HepG2 (cell line): ENCODE data around the gene AGK. TPM values are rescaled to one million over a fixed set of nuclear protein-coding genes. Genes with fewer than 3 reads are reported as not detected.

Experiments
- ATAC-seq: fragments of 200-7000 bp; cut with Tn5 transposase; 3 replicates; pipeline ENCODE4 v1.9.1; 2020; ENCODE audit warnings: mild to moderate bottlenecking, moderate library complexity
- BruUV-seq: library from RNA; stranded (reverse); fragments of 400-500 nt; replicated peaks from 2 replicates; lab custom pipeline; 2021; lab: Mats Ljungman, UMichigan
- CTCF ChIA-PET: fragments of 300-600 bp; formaldehyde crosslinking; extraction: SDS; loops from one replicate; lab custom pipeline; 2021; ENCODE audit warnings: low total read pairs, inconsistent platforms, low intra/inter-chr PET ratio; lab: Yijun Ruan, JAX
- POLR2A ChIA-PET: fragments of 350-600 bp; sonication (Branson Sonifier 250); formaldehyde crosslinking; loops from one replicate; lab custom pipeline; 2020; ENCODE audit warnings: antibody characterized with exemption, inconsistent platforms; lab: Yijun Ruan, JAX
- DNase-seq: peaks from one replicate; pipeline ENCODE4 v3.0.0-alpha.2; 2015; ENCODE audit warnings: low spot score
- FAIRE-seq: peaks from 3 replicates; lab custom pipeline; 2011; peaks lifted over from hg19 to GRCh38; lab: Jason Lieb, UNC
- H2AFZ ChIP-seq: one replicate; pipeline ENCODE4 v1.6.1; 2011; ENCODE audit warnings: low read length, inconsistent platforms
- H3K27ac ChIP-seq: fragments of 300-600 bp; 3 replicates; pipeline ENCODE4 v1.8.0; 2011; ENCODE audit warnings: mixed run types, mild to moderate bottlenecking, mixed read lengths, low read length, inconsistent platforms; ENCODE audit not compliant: insufficient read depth; ENCODE audit errors: extremely low read length
- H3K27me3 ChIP-seq, 2 experiments: fragments of 200-600 bp in 1 of 2; 2 replicates in 1 of 2; 3 replicates in 1 of 2; pipeline versions ENCODE4 v1.6.0 to v1.8.0; 2011; ENCODE audit warnings: low read length in 2 of 2, mild to moderate bottlenecking in 2 of 2, moderate library complexity in 2 of 2, inconsistent platforms in 1 of 2; ENCODE audit not compliant: insufficient read depth in 2 of 2, control insufficient read depth in 1 of 2
- H3K36me3 ChIP-seq, 2 experiments: fragments of 200-600 bp in 1 of 2; replicated peaks in 1 of 2; 2 replicates in 1 of 2; 3 replicates in 1 of 2; pipeline versions ENCODE4 v1.5.1 to v1.8.0; 2011; ENCODE audit warnings: low read length in 2 of 2, inconsistent platforms in 1 of 2; ENCODE audit not compliant: insufficient read depth in 2 of 2, control insufficient read depth in 1 of 2
- H3K4me1 ChIP-seq: 2 replicates; pipeline ENCODE4 v1.5.1; 2012; ENCODE audit warnings: low read length, inconsistent platforms; ENCODE audit not compliant: insufficient read depth
- H3K4me2 ChIP-seq: 2 replicates; pipeline ENCODE4 v1.6.0; 2011; ENCODE audit warnings: low read depth, low read length, inconsistent platforms
- H3K4me3 ChIP-seq, 3 experiments: fragments of 200-600 bp in 1 of 3; sonication (generic), shearing (Covaris generic) in 1 of 3; replicated peaks in 1 of 3; 2 replicates each; pipeline ENCODE4 v1.5.1; 2011 to 2016; ENCODE audit warnings: low read length in 3 of 3, inconsistent platforms in 2 of 3, low read depth in 2 of 3, mild to moderate bottlenecking in 2 of 3, control low read depth in 1 of 3, mixed read lengths in 1 of 3; ENCODE audit not compliant: insufficient read depth in 1 of 3
- H3K79me2 ChIP-seq: one replicate; pipeline ENCODE4 v1.6.1; 2011; ENCODE audit warnings: low read length, inconsistent platforms; ENCODE audit not compliant: insufficient read depth
- H3K9ac ChIP-seq: 2 replicates; pipeline ENCODE4 v1.6.0; 2011; ENCODE audit warnings: mild to moderate bottlenecking, low read depth, low read length, inconsistent platforms; ENCODE audit not compliant: insufficient read depth
- H3K9me3 ChIP-seq: 2 replicates; pipeline ENCODE4 v1.5.1; 2012; ENCODE audit warnings: mild to moderate bottlenecking, low read length
- H4K20me1 ChIP-seq: 2 replicates; pipeline ENCODE4 v1.6.0; 2011; ENCODE audit warnings: inconsistent platforms, mild to moderate bottlenecking, low read length, moderate library complexity; ENCODE audit not compliant: insufficient read depth
- BCL6 ChIP-seq: IDR thresholded peaks from 2 replicates; pipeline ENCODE4 v1.6.1; 2016; ENCODE audit warnings: missing genetic modification reagents, missing compliant biosample characterization
- KDM5B ChIP-seq: sonication (generic); formaldehyde crosslinking; IDR thresholded peaks from 2 replicates; pipeline ENCODE4 v1.4.0; 2020; ENCODE audit warnings: missing genetic modification reagents, mild to moderate bottlenecking, borderline replicate concordance
- KLF11 ChIP-seq: IDR thresholded peaks from 2 replicates; pipeline ENCODE4 v1.6.1; 2016; ENCODE audit warnings: missing compliant biosample characterization
- MAFF ChIP-seq: IDR thresholded peaks from 2 replicates; pipeline ENCODE4 v1.6.1; 2011; ENCODE audit warnings: low read depth, low read length, improper control_type of control experiment
- MAFK ChIP-seq, 2 experiments: IDR thresholded peaks in 1 of 2; conservative IDR thresholded peaks in 1 of 2; 2 replicates each; pipeline ENCODE4 v1.6.1; 2011; ENCODE audit warnings: improper control_type of control experiment in 2 of 2, low read length in 2 of 2
- PCBP2 ChIP-seq: fragments of 200-400 bp; formaldehyde crosslinking; optimal IDR thresholded peaks from 2 replicates; pipeline ENCODE3; 2018; ENCODE audit warnings: low read length, low read depth; ENCODE audit not compliant: poor library complexity, severe bottlenecking
- STAG1 ChIP-seq: sonication (generic); formaldehyde crosslinking; IDR thresholded peaks from 2 replicates; pipeline ENCODE4 v1.4.0; 2020; ENCODE audit warnings: missing genetic modification reagents
- ZNF329 ChIP-seq: sonication (generic); formaldehyde crosslinking; IDR thresholded peaks from 2 replicates; pipeline ENCODE4 v1.9.0; 2021; ENCODE audit warnings: low read depth, mild to moderate bottlenecking, missing genetic modification reagents
- WGBS: methylation state at CpG from one replicate; pipeline ENCODE4 v1.1.6; 2017; ENCODE audit warnings: low lambda C conversion rate; 5-methylcytosine and 5-hydroxymethylcytosine counted together
- in situ Hi-C: cut with HindIII; loops from 2 replicates; pipeline ENCODE4 v1.10.0; 2017; ENCODE audit warnings: low pct_unique_long_range_greater_than_20kb; ENCODE audit not compliant: extremely low pct_ligation_motif_present
- intact Hi-C: fragments of 100-400 bp; cut with micrococcal nuclease; formaldehyde crosslinking; loops from one replicate; pipeline ENCODE4 v1.10.0; 2022; ENCODE audit not compliant: unreplicated experiment
- polyA plus RNA-seq, 8 experiments: library from polyadenylated mRNA; depleted of rRNA in 3 of 8; stranded (reverse) in 7 of 8; unstranded in 1 of 8; fragments of >200 nt; fragmentation: Illumina TruSeq in 4 of 8; extraction: Trizol in 4 of 8; gene quantifications; 2 replicates each; pipeline versions ENCODE4 v1.2.1 to v1.2.3, GENCODE V29; 2011 to 2016; ENCODE audit warnings: low read depth in 4 of 8, missing spikeins in 1 of 8, mixed read lengths in 1 of 8; ENCODE audit not compliant: insufficient read depth in 1 of 8
- total RNA-seq, 5 experiments: library from RNA; depleted of rRNA; stranded (reverse); fragments of >200 nt; fragmentation: Illumina TruSeq; extraction: Trizol; gene quantifications; 2 replicates each; pipeline ENCODE4 v1.2.3, GENCODE V29; 2016; ENCODE audit warnings: low read depth in 1 of 5
- TF ChIP-seq, protein P1 (sequence below): sonication (generic); formaldehyde crosslinking; IDR thresholded peaks from 2 replicates; pipeline ENCODE4 v1.5.1; 2020; ENCODE audit warnings: mild to moderate bottlenecking, missing genetic modification reagents, borderline replicate concordance

AGK gene
- total and polyA plus RNA-seq, 2 of the 13 experiments (the other 11 are each of a cell fraction or from before 2014, with no cell fraction given): 23.7 to 30.1 TPM

DNA sequence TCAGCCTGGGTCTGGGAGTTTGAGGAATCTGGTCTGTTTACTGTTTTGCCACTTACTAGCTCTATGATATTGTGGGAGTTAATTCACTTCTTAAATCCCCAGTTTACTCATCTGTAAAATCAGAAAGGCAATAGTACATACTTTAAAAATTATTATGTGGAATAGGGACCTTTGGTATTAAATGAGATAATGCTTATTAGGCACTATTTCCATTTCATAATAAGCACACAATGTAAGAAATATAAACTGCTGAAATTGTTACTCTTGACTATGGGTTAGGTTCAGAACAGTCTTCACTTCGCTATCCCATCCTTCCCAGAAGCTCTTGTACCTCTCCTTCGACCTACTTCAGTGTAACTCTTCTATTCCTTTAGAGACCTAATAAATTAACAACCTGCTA, 47.2 kb downstream of the AGK start:
- in situ Hi-C loops: no loop called here
- Histone ChIP-seq H3K9me3 (no peaks in the 10 kb centered on the region), H3K4me3 (no peak overlapping the region), H3K27ac (no peak overlapping the region), H3K4me2 (no peak overlapping the region)
- FAIRE-seq: no peak
- WGBS: 96% methylated on average over 2 of the region's 2 CpGs
- POLR2A ChIA-PET: no interaction called here
- TF ChIP-seq ZNF329 (CRISPR knock-in tag) (no peak), KDM5B (CRISPR knock-in tag) (no peak), MAFK (conservative IDR thresholded peaks at IDR 0.05 in 1 of 2, IDR thresholded peaks at IDR 0.05 in 1 of 2; ENCODE audit: low read length in 2 of 2) (peak; percentile 60 to 79), MAFF (peak; percentile 53; the same call in 1 of the 2 replicates)
- TF ChIP-seq, all 625 proteins: peak for 2
- Histone ChIP-seq H2AFZ (no peak overlapping the region), H3K27me3 (no peaks in the 10 kb centered on the region), H4K20me1 (no peaks in the 10 kb centered on the region), H3K79me2 (no peaks in the 10 kb centered on the region), H3K9ac (no peak overlapping the region), H3K36me3 (peaks cover 3 to 8% of the 10 kb centered on the region in 2 experiments), H3K4me1 (0 out of 2 replicates have a peak, but pooled peaks cover 6% of the 10 kb centered on the region)
- CTCF ChIA-PET: no interaction called here
- intact Hi-C loops: no loop called here
- no peak for DNase-seq
- ATAC-seq: no peak
- BruUV-seq: no TSS peak

DNA sequence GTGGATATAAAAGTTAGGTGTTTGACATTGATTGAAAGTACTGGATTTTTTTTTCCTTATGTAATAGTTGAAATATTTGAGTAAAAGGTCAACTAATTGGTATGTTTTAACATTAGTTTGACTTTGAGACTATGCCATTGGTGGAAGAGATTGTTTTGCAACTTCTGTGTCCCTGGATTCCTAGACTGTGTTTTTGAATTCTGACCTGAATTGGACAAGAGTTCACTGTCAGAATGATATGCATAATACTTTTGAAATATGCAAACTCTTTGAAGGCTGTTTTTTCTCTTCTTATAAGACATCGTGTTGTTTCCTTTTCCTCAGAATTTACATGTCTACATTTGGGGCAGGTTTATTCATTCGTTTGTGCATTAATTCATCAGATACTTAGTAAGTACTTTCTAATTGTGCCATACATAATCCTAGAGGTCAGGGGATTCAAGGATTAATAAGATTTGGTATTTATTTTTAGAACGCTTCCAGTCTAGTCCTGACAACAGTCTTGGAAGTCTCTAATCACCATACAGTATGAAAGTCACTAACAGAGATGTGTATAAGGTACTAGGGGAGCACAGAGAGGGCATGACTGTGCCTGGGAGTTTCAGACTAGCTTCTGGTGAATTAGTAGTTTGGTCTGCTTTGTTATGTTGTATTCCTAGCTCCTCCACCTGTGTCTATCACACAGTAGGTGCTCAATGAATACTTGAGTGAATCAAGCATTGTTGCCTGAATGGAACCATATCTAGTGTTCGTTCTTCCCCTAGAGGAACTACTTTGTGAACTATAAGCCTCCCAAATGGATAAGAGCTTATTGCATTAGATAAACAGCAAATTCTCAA, 49.2 kb downstream of the AGK start:
- ATAC-seq (no peak), DNase-seq (peak; percentile 3), FAIRE-seq (peak; percentile 52)
- H2AFZ ChIP-seq: no peak overlapping the region
- no peak overlapping the region for H3K27ac ChIP-seq
- no peak for TF ChIP-seq STAG1
- TF ChIP-seq KLF11: no peak
- TF ChIP-seq BCL6 (CRISPR knock-in tag): 0 out of 2 replicates have a peak, but pooled peaks have one; percentile 21
- TF ChIP-seq, protein P1, sequence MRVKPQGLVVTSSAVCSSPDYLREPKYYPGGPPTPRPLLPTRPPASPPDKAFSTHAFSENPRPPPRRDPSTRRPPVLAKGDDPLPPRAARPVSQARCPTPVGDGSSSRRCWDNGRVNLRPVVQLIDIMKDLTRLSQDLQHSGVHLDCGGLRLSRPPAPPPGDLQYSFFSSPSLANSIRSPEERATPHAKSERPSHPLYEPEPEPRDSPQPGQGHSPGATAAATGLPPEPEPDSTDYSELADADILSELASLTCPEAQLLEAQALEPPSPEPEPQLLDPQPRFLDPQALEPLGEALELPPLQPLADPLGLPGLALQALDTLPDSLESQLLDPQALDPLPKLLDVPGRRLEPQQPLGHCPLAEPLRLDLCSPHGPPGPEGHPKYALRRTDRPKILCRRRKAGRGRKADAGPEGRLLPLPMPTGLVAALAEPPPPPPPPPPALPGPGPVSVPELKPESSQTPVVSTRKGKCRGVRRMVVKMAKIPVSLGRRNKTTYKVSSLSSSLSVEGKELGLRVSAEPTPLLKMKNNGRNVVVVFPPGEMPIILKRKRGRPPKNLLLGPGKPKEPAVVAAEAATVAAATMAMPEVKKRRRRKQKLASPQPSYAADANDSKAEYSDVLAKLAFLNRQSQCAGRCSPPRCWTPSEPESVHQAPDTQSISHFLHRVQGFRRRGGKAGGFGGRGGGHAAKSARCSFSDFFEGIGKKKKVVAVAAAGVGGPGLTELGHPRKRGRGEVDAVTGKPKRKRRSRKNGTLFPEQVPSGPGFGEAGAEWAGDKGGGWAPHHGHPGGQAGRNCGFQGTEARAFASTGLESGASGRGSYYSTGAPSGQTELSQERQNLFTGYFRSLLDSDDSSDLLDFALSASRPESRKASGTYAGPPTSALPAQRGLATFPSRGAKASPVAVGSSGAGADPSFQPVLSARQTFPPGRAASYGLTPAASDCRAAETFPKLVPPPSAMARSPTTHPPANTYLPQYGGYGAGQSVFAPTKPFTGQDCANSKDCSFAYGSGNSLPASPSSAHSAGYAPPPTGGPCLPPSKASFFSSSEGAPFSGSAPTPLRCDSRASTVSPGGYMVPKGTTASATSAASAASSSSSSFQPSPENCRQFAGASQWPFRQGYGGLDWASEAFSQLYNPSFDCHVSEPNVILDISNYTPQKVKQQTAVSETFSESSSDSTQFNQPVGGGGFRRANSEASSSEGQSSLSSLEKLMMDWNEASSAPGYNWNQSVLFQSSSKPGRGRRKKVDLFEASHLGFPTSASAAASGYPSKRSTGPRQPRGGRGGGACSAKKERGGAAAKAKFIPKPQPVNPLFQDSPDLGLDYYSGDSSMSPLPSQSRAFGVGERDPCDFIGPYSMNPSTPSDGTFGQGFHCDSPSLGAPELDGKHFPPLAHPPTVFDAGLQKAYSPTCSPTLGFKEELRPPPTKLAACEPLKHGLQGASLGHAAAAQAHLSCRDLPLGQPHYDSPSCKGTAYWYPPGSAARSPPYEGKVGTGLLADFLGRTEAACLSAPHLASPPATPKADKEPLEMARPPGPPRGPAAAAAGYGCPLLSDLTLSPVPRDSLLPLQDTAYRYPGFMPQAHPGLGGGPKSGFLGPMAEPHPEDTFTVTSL (CRISPR knock-in tag): no peak
- no peak for TF ChIP-seq PCBP2
- in situ Hi-C loops (no loop called here), intact Hi-C loops (no loop called here)
- no peaks in the 10 kb centered on the region; a peak in 1 of 5 replicates for H3K27me3 ChIP-seq
- no peak overlapping the region for H3K4me3 ChIP-seq
- no TSS peak for BruUV-seq
- CTCF ChIA-PET: no interaction called here
- 92% methylated on average over 4 of the region's 4 CpGs for WGBS
- no peak overlapping the region for H3K4me2 ChIP-seq
- POLR2A ChIA-PET: no interaction called here
- no peaks in the 10 kb centered on the region for H4K20me1 ChIP-seq
- no peaks in the 10 kb centered on the region for H3K9me3 ChIP-seq
- H3K4me1 ChIP-seq: 0 out of 2 replicates have a peak, but pooled peaks cover 6% of the 10 kb centered on the region
- peaks cover 3 to 6% of the 10 kb centered on the region in 2 experiments; a peak in 3 of 5 replicates for H3K36me3 ChIP-seq
- no peak overlapping the region for H3K9ac ChIP-seq
- H3K79me2 ChIP-seq: no peaks in the 10 kb centered on the region
